NCI-H2227 (cell line): ENCODE results near the gene PSMD13.
A peak's percentile ranks its signal among the peaks of the same experiment; 100 is the strongest.

Experiments used
- DNase-seq: peaks from one replicate; lab custom pipeline; 2025; ENCODE audit not compliant: unreplicated experiment; lab: John Stamatoyannopoulos, UW

Gene PSMD13

DNA sequence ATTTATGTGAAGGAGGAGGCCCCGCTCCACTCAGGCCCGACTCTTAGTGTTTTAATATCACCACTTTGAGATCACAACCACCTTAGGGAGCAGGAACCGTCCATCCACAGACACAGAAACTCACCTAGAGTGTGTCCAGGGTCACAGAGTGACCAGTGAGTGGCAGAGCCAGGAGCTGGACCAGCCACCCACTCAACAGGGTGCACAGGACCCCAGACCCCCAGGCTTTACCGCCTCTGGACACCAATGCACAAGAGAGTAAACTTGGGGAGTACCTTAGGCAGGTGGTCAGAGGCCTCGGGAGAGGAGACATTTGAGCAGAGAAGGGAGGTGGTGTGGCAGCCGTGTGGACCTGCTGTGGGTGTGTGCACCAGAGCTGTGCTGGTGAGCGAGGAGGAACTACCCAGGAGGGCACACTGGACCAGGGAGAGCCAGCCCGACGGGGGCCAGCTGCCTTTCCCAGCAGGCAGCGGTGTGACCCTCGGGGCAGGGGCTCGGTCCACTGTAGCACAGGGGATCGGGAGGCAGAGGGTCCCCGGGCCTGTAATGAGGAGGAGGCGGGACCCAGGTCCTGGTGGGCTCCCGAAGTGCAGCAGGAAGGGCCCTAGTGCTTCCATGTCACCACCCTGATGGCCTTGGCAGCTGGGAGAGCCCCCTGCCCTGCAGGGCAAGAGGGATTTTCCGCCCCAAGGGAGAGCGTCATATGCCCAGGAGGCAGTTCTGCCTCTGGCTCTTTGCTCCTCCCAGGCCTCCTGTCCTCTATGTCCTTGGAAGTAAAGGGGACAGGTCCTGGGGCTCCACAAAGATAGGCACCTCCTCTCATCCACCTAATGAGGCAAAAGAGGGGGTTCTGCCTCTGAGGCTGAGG, 33.9 kb downstream of the PSMD13 start:
- DNase-seq: no peak

DNA sequence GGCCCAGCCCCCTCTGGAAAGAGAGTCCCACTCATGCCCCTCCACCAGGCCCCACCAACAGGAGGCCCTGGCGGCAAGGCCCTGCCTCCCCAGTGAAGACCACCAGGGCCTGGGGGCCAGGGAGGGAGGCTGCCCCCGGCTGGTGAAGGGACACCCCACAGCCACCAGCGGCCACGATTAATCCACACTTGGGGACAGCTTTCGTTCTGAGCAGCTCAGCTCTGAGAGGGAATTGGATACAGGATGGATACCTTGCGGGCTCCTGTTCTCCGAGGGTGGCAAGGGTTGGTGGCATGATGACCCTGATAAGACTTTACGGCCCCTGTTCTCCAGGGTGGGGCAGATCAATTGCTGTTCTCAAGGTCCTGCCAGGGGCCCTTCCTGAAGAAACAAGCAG, 34.5 kb downstream of the PSMD13 start:
- no peak for DNase-seq

DNA sequence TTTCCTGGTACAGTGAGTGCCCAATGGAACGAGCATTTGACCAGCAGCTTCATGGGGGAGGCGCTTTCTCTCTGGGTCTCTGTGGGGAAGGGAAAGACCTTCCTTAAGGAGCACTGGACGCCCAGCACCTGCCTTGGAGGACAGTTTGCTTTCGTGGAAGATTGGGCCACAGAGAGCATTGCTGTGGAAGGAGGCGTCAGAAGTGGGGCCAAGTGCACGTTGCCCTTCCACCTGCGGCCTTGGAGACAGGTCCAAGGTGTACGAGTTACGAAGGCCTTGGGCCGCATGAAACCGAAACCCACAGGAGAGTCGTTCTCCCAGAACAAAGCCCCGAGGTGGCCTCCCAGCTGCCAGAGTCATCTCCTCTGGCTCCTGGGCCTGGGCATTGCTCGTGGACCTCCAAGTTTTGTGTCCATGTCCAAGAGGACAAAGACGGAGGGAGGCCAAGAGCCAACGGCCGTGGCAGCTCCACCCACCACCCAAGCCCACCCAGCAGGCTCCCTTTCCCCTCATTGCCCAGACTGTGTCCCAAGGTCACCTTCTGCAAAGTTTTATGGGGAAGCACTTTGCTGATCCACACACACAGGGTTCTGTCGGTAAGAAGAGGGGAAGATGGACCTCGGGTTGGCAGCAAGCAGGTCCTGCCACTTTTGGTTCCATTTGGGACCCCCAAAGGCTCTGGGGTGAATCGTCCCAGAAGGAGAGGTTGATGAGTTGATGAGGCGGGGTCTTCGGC, 35.6 kb downstream of the PSMD13 start:
- no peak for DNase-seq

DNA sequence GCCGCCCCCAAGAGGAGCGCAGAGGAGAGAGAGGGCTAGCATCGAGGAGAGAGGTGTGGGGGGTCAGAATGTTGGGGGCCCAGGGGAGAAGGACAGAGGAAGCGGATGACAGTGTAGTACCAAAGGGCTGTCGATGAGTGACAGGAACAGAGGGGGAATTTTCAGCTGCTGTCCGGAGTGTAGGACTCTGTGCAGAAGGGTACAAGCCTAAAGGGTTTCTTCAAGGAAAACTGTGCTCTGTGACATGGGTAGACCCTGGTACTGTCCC, 36.1 kb downstream of the PSMD13 start:
- no peak for DNase-seq

DNA sequence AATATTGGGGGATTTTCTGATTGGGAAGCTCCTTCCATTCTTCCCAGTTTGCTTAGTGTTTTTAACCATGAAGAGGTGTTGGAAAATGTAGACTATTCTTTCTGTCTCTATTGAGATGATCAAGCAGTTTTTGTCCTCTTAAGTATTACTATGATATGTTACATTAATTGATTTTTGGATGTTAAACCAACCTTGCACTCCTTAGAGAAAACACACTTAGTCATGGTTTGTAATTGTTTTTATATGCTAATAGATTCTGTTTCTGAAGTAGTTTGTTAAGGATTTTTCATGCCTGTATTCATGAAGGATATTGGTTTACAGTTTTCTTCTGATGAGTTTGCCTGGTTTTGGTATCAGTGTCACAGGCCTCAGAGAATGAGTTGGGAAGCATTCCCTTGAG, 39.4 kb downstream of the PSMD13 start:
- no peak for DNase-seq

DNA sequence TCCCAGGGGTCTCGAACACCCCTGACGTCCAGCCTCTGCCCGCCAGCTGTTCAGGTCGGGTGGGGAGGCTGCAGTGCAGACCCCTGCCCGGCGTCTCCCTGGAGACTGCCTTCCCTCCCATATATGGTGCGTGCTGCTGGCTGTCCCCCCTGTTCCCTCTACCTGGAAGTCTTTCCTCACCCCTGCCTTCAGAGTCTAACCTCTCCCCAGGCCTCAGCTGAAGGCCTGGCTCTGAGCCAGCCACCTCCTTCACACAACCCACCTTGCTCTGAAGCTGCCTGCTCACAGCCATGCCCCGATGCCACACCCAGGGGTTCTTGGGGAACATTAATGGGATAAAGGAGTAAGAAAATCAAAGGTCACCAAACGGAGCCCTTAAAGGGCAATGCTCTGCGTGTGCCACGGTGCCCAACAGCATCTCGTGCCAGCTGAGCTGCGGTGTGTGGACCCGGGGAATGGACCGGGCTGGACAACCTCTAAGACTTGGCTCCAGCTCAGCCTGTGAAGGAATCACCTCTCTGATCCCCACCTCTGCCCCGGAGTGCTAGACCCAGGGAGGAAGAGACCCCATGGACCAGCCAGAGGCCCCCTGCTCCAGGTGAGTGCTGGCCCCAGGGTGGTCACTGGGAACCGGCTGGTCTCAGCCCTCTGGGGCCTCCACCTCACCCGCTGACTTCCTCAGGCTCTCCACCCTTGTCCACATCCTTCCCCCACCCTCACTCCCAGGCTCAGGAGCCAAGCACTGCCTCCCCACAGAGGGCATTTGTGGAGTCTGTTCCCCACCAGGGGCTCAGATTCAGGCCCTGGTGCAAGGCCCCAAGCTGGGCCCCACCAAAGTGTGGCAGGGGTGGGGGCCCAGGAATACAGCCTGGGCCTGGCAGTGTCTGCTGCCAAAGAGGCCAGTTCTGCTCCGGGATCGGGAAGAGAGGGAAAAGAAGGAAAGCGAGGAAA, 41.5 kb downstream of the PSMD13 start, which contains the start of gene NLRP6:
Gene NLRP6 (plus strand): TSS at position 407 of the 951 bp plus-strand sequence. CDS start 163 bp downstream, at position 570.
- DNase-seq: no peak

DNA sequence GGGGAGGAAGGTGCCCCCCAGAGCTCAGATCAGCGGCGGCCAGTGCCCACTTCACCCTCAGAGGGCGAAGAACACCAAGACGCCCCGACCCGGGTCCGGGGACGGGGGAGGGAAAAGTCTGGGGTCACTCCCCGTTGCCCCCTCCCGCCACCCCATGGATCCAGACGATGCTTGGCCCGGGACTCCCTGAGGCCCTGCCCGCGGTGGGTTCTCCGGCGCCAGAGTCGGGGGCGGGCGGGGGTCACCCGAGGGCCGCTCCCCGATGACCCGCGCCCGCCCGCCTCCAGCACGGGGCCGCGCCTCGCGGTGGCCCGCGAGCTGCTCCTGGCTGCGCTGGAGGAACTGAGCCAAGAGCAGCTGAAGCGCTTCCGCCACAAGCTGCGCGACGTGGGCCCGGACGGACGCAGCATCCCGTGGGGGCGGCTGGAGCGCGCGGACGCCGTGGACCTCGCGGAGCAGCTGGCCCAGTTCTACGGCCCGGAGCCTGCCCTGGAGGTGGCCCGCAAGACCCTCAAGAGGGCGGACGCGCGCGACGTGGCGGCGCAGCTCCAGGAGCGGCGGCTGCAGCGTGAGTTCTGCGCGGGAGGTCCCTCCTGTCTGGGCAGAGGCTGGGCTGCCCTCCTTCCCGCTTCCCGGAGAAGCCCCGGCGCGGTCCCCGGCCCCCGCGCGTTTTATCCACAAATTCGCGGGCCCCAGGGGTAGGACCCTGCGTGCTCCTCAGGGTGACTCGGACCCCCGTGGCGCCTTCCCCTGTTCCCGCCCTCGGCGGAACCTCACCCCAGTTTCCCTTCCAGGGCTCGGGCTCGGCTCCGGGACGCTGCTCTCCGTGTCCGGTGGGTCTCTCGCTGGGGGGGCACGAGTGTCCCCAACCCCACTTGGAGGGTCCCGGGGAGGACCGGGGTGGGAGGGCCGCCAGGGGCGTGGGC, 42.5 kb downstream of the PSMD13 start:
- no peak for DNase-seq

DNA sequence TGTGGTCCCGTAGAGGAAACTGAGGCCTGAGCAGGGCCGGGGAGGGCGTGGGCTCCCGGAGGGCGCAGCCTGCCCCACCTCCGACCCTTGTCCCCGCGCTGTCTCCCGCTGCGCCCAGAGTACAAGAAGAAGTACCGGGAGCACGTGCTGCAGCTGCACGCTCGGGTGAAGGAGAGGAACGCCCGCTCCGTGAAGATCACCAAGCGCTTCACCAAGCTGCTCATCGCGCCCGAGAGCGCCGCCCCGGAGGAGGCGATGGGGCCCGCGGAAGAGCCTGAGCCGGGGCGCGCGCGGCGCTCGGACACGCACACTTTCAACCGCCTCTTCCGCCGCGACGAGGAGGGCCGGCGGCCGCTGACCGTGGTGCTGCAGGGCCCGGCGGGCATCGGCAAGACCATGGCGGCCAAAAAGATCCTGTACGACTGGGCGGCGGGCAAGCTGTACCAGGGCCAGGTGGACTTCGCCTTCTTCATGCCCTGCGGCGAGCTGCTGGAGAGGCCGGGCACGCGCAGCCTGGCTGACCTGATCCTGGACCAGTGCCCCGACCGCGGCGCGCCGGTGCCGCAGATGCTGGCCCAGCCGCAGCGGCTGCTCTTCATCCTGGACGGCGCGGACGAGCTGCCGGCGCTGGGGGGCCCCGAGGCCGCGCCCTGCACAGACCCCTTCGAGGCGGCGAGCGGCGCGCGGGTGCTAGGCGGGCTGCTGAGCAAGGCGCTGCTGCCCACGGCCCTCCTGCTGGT, 43.4 kb downstream of the PSMD13 start:
- DNase-seq: peak; percentile 59

DNA sequence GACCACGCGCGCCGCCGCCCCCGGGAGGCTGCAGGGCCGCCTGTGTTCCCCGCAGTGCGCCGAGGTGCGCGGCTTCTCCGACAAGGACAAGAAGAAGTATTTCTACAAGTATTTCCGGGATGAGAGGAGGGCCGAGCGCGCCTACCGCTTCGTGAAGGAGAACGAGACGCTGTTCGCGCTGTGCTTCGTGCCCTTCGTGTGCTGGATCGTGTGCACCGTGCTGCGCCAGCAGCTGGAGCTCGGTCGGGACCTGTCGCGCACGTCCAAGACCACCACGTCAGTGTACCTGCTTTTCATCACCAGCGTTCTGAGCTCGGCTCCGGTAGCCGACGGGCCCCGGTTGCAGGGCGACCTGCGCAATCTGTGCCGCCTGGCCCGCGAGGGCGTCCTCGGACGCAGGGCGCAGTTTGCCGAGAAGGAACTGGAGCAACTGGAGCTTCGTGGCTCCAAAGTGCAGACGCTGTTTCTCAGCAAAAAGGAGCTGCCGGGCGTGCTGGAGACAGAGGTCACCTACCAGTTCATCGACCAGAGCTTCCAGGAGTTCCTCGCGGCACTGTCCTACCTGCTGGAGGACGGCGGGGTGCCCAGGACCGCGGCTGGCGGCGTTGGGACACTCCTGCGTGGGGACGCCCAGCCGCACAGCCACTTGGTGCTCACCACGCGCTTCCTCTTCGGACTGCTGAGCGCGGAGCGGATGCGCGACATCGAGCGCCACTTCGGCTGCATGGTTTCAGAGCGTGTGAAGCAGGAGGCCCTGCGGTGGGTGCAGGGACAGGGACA, 44.1 kb downstream of the PSMD13 start:
- DNase-seq: no peak

DNA sequence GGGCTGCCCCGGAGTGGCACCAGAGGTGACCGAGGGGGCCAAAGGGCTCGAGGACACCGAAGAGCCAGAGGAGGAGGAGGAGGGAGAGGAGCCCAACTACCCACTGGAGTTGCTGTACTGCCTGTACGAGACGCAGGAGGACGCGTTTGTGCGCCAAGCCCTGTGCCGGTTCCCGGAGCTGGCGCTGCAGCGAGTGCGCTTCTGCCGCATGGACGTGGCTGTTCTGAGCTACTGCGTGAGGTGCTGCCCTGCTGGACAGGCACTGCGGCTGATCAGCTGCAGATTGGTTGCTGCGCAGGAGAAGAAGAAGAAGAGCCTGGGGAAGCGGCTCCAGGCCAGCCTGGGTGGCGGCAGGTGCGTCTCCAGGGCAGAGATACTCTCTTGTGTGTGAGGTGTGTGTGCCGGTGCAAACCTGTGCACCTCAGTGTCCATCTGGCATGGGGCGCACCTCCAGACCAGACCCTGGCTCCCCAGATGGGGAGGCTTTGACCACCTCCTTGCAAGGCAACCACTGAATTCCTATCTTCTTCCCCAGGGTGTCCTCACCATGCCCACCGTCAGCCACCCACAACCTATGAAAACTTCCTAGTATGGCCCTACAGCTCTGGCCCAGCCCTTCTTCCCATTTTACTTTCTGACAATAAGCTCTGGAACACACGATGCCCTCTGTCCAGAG, 44.8 kb downstream of the PSMD13 start:
- no peak for DNase-seq

DNA sequence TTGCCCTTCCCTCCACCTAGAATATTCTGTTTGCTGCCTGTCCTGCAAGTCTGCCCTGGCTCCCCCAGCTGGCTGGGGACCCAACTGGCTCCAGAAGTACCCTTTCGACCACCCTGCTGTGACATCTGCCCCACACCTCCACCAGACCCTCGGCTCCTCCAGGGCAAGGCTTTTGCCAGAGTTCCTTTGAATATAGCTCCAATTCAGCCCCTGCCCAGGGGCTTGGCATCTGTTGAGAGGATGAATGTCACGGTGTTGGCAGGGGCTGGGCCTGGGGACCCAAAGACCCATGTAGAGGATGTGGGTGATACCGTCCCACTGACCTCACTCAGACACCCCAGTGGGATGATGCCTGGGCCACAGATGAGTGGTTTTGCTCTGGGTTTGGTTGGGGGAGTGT, 45.4 kb downstream of the PSMD13 start:
- no peak for DNase-seq

DNA sequence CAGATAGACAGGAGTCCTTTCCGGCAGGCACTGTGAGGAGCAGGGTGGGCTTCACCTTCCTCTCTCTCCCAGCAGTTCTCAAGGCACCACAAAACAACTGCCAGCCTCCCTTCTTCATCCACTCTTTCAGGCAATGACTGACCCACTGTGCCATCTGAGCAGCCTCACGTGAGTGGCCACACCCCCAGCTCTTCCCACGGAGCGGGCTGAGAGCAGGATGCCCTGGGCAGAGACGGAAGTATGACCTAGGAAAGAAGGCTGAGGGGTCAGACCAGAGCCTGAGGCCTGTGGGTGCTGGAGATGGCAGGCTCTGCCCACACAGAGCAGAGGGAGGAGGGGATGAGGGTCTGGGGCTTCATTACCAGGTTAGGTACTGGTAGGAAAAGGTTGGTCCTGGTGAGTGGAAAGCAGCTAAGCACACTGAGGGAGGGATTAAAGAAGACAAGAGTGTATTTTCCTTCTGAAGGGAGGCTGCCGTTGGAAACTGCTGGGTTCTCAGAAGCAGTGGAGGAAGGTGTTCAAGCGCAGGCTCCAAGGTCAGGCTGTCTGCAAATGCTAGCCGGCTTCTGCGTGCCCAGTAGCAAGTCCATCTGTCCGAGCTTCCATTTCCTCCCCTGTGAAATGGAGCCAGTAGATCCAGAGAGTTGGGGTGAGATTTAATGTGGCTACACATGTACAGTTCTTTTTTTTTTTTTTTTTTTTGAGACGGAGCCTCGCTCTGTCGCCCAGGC, 46.0 kb downstream of the PSMD13 start:
- no peak for DNase-seq

DNA sequence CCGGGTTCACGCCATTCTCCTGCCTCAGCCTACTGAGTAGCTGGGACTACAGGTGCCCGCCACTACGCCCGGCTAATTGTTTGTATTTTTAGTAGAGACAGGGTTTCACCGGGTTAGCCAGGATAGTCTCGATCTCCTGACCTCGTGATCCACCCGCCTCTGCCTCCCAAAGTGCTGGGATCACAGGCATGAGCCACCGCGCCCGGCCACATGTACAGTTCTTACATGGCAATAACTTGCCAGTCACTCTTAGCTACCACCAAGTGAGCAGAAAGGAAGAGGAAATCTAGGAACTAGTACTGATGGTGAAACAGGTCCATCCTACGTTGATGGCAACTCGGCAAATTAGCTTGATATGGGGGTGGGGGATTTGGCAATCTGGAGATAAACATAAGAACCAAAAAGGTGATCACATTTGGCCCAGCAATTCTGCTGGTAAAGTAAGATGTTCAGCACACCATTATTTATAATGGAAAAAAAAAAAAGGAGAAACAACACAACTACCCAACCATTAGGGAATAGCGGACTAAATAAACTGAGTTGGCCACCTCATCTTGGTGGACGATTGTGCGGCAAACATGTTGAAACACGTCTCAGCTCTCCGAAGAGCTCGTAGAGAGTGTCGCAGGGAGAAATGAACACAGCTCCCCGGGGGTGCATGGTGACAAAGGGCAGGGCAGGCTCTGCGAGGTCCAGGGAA, 46.8 kb downstream of the PSMD13 start:
- no peak for DNase-seq

DNA sequence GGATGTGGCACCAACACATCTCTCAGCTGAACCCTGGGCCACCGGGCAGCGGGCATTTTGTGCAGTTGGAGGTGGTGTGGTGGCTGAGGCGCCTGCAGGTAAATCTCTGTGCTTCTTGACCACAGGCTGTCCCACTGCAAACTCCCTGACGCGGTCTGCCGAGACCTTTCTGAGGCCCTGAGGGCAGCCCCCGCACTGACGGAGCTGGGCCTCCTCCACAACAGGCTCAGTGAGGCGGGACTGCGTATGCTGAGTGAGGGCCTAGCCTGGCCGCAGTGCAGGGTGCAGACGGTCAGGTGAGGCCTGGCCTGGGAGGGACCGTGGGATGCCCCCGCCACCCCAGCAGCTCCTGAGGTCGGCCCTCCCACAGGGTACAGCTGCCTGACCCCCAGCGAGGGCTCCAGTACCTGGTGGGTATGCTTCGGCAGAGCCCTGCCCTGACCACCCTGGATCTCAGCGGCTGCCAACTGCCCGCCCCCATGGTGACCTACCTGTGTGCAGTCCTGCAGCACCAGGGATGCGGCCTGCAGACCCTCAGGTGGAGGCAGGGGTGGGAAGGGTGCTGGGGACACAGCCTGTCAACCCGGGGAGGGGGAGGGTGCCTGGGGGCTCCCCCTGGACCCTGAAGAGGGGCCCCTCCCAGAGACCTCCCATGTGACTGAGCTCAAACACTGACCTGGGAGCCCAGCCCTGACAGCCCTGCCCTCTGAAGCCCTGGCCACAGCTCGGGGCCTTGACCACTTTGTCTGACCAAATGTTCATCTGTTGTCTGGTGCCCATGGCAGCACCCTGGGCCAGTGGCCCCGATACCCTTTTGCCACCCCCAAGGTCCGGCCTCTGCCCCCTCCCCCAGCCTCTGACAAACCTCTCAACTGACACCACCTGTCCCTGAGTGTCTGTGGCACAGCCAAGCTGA, 47.6 kb downstream of the PSMD13 start:
- no peak for DNase-seq

DNA sequence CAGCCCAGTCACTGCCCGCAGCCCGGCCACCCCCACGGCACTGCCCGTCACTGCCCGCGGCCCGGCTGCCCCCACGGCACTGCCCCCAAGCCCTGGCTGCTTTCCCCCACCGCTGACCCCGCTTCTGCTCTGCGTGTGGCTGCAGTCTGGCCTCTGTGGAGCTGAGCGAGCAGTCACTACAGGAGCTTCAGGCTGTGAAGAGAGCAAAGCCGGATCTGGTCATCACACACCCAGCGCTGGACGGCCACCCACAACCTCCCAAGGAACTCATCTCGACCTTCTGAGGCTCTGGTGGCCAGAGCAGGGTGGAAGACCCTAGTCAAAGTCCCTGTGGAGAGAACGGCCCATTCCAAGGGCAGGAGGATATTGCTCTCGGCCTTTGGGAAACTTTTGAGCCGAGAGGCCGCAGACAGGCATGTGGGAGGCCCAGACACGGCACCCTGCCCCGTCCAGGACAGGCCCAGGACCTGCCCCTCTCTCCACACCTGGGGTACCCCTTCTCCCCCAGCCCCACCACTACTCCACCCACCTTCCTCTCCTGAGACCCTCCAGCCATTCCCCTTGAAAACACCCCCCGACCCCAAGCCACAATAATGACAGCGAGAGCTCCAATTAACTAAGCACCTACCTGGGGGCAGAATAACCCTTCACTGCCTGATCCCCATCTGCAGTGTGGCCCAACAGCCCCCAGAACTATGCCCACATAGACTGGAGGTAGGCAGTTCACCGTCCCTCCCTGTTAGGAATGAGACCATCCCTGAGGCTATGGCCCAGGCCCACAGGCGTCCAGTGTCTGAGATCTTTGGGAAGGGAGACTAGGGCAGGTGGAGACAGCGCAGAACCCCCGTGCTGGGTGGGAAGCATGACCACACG, 48.5 kb downstream of the PSMD13 start:
- DNase-seq: no peak
